ENCODE results near the gene PTGDR2.

GRCh38 chr11:60859616-60860250 is 4.0 kb upstream of the PTGDR2 start:
- no peak for TF ChIP-seq CTCF (IDR thresholded peaks at IDR 0.05)
- TF ChIP-seq POLR2AphosphoS5 (IDR thresholded peaks at IDR 0.05) = no peak

Data from breast epithelium (tissue), 3 donors.